A673 (cell line): ENCODE measurements around the gene RPL34. TPM values are rescaled to one million over a fixed set of nuclear protein-coding genes. Genes with fewer than 3 reads are reported as not detected.

Experiments
- BruUV-seq: library from RNA; stranded (reverse); fragments of 400-500 nt; replicated peaks from 2 replicates; lab custom pipeline; 2021; lab: Mats Ljungman, UMichigan
- CTCF ChIA-PET: fragments of 300-600 bp; sonication (Branson Sonifier 250); formaldehyde crosslinking; loops from one replicate; lab custom pipeline; 2022; ENCODE audit warnings: antibody characterized with exemption; lab: Charles Lee
- POLR2A ChIA-PET: fragments of 300-600 bp; sonication (Branson Sonifier 250); formaldehyde crosslinking; loops from one replicate; lab custom pipeline; 2022; ENCODE audit warnings: antibody characterized with exemption; ENCODE audit not compliant: low non-redundant PET; lab: Charles Lee
- DNase-seq: peaks from one replicate; pipeline ENCODE4 v3.0.0-alpha.2; 2015; ENCODE audit warnings: low spot score
- H3K27ac ChIP-seq: fragments of 200-600 bp; sonication (generic); 2 replicates; pipeline ENCODE4 v1.5.1; 2016; ENCODE audit warnings: mixed run types, low read depth, mild to moderate bottlenecking, mixed read lengths, antibody characterized with exemption, low read length; ENCODE audit not compliant: poor library complexity, severe bottlenecking
- H3K27me3 ChIP-seq: fragments of 200-600 bp; sonication (generic); replicated peaks from 2 replicates; pipeline ENCODE4 v1.6.1; 2017; ENCODE audit warnings: mixed run types, low read depth, mild to moderate bottlenecking, mixed read lengths, antibody characterized with exemption, low read length; ENCODE audit not compliant: insufficient read depth, poor library complexity
- H3K36me3 ChIP-seq: fragments of 200-600 bp; sonication (generic); 2 replicates; pipeline ENCODE4 v1.6.1; 2016; ENCODE audit warnings: mixed run types, mild to moderate bottlenecking, mixed read lengths, antibody characterized with exemption, low read length; ENCODE audit not compliant: insufficient read depth, poor library complexity, severe bottlenecking
- H3K4me1 ChIP-seq: fragments of 200-600 bp; sonication (generic); 2 replicates; pipeline ENCODE4 v1.6.1; 2017; ENCODE audit warnings: mixed run types, mild to moderate bottlenecking, mixed read lengths, antibody characterized with exemption, low read length; ENCODE audit not compliant: insufficient read depth, poor library complexity, severe bottlenecking
- H3K4me3 ChIP-seq: fragments of 200-600 bp; sonication (generic); 2 replicates; pipeline ENCODE4 v1.5.1; 2016; ENCODE audit warnings: low read depth, mixed run types, mild to moderate bottlenecking, mixed read lengths, low read length; ENCODE audit not compliant: poor library complexity, severe bottlenecking
- H3K9me3 ChIP-seq: fragments of 200-600 bp; sonication (generic); 2 replicates; pipeline ENCODE4 v1.6.1; 2016; ENCODE audit warnings: mixed run types, low read depth, mild to moderate bottlenecking, mixed read lengths, antibody characterized with exemption, low read length; ENCODE audit not compliant: poor library complexity, severe bottlenecking
- CTCF ChIP-seq: fragments of 300-800, 200-600 bp; sonication (generic); conservative IDR thresholded peaks from 2 replicates; pipeline ENCODE4 v1.5.1; 2017; ENCODE audit warnings: low read depth, mild to moderate bottlenecking, antibody characterized with exemption, low read length, moderate library complexity, mixed read lengths
- EZH2 ChIP-seq: fragments of 200-600 bp; sonication (generic); IDR thresholded peaks from 2 replicates; pipeline ENCODE4 v1.6.1; 2017; ENCODE audit warnings: borderline replicate concordance, low read depth, mild to moderate bottlenecking, mixed read lengths, antibody characterized with exemption, low read length; ENCODE audit not compliant: poor library complexity, severe bottlenecking
- intact Hi-C: fragments of 100-400 bp; cut with micrococcal nuclease; formaldehyde crosslinking; loops from one replicate; pipeline ENCODE4 v1.10.0; 2022; ENCODE audit not compliant: unreplicated experiment
- total RNA-seq: library from RNA; stranded (reverse); gene quantifications from 2 replicates; pipeline ENCODE4 v1.2.3, GENCODE V29; 2021

RPL34 gene
- total RNA-seq, 1 experiment from 2014 or later: 932 TPM

- no peaks in the 10 kb centered on the region for H3K36me3 ChIP-seq
- no peaks in the 10 kb centered on the region for H3K4me1 ChIP-seq
- H3K9me3 ChIP-seq: no peaks in the 10 kb centered on the region
- H3K27me3 ChIP-seq: no peaks in the 10 kb centered on the region
- TF ChIP-seq CTCF: no peak
- no peak for TF ChIP-seq EZH2
- H3K4me3 ChIP-seq: no peak overlapping the region
- BruUV-seq: no TSS peak
- no peak overlapping the region for H3K27ac ChIP-seq
- CTCF ChIA-PET: no interaction called here
- no peak for DNase-seq
- POLR2A ChIA-PET: no interaction called here
- intact Hi-C loops: no loop called here
These were observed 18.2 kb upstream of the RPL34 start for GRCh38 chr4:108602163-108602562.

- Histone ChIP-seq H3K27ac (no peak overlapping the region), H3K4me3 (no peak overlapping the region), H3K9me3 (no peaks in the 10 kb centered on the region), H3K27me3 (no peaks in the 10 kb centered on the region), H3K4me1 (peaks cover 11% of the 10 kb centered on the region), H3K36me3 (no peaks in the 10 kb centered on the region)
- no TSS peak for BruUV-seq
- ChIA-PET CTCF (no interaction called here), POLR2A (no interaction called here)
- intact Hi-C loops: no loop called here
- DNase-seq: no peak
- TF ChIP-seq CTCF: no peak
- no peak for TF ChIP-seq EZH2
These were observed 13.1 kb upstream of the RPL34 start for GRCh38 chr4:108607079-108607815.

GRCh38 chr4:108611365-108611764, 9.0 kb upstream of the RPL34 start:
- H3K4me1 ChIP-seq: peaks cover 11% of the 10 kb centered on the region
- POLR2A ChIA-PET: no interaction called here
- TF ChIP-seq EZH2: no peak
- 0 out of 2 replicates have a peak, but pooled peaks have one; percentile 33 for TF ChIP-seq CTCF
- BruUV-seq: no TSS peak
- CTCF ChIA-PET: no interaction called here
- H3K27me3 ChIP-seq: no peaks in the 10 kb centered on the region
- H3K4me3 ChIP-seq: peak overlapping the region; percentile 29
- peak; percentile 41 for DNase-seq
- H3K27ac ChIP-seq: no peak overlapping the region
- intact Hi-C loops: no loop called here
- no peaks in the 10 kb centered on the region for H3K9me3 ChIP-seq
- H3K36me3 ChIP-seq: no peaks in the 10 kb centered on the region
